Keratinocyte (primary cell): Measurements from ENCODE around the gene PYURF. TPM values are rescaled to one million over a fixed set of nuclear protein-coding genes. Genes with fewer than 3 reads are reported as not detected.

ENCODE experiments used
- DNase-seq: peaks from one replicate; pipeline ENCODE4 v3.0.0-alpha.2; 2011; ENCODE audit warnings: low read depth, missing footprints, low spot score
- FAIRE-seq: peaks from 2 replicates; lab custom pipeline; 2011; peaks lifted over from hg19 to GRCh38; lab: Jason Lieb, UNC
- H2AFZ ChIP-seq: 2 replicates; pipeline ENCODE4 v1.6.0; 2012; ENCODE audit warnings: low read length, control low read depth, inconsistent platforms; ENCODE audit not compliant: control insufficient read depth
- H3K27ac ChIP-seq: 2 replicates; pipeline ENCODE4 v1.5.1; 2011; ENCODE audit warnings: low read length; ENCODE audit not compliant: control insufficient read depth, insufficient read depth
- H3K27me3 ChIP-seq: 3 replicates; pipeline ENCODE4 v1.6.0; 2011; ENCODE audit warnings: low read length; ENCODE audit not compliant: control insufficient read depth, insufficient read depth; ENCODE audit errors: extremely low read depth
- H3K36me3 ChIP-seq, 2 experiments: 2 replicates in 1 of 2; 3 replicates in 1 of 2; pipeline ENCODE4 v1.5.1; 2011; ENCODE audit warnings: low read length in 2 of 2, mild to moderate bottlenecking in 1 of 2; ENCODE audit not compliant: control insufficient read depth in 2 of 2, insufficient read depth in 2 of 2; ENCODE audit errors: extremely low read depth in 1 of 2
- H3K4me1 ChIP-seq: 3 replicates; pipeline ENCODE4 v1.5.1; 2011; ENCODE audit warnings: low read length; ENCODE audit not compliant: control insufficient read depth, insufficient read depth; ENCODE audit errors: extremely low read depth
- H3K4me2 ChIP-seq: 3 replicates; pipeline ENCODE4 v1.6.0; 2011; ENCODE audit warnings: low read depth, low read length; ENCODE audit not compliant: control insufficient read depth, insufficient read depth; ENCODE audit errors: extremely low read depth
- H3K4me3 ChIP-seq, 3 experiments: fragments of 200-600 bp in 1 of 3; sonication (generic) in 1 of 3; 2 replicates in 2 of 3; 3 replicates in 1 of 3; pipeline ENCODE4 v1.5.1; 2011 to 2016; ENCODE audit warnings: low read length in 3 of 3, mild to moderate bottlenecking in 3 of 3, control low read depth in 2 of 3, inconsistent platforms in 1 of 3, low read depth in 1 of 3, mixed read lengths in 1 of 3, mixed run types in 1 of 3, moderate library complexity in 1 of 3; ENCODE audit not compliant: control insufficient read depth in 2 of 3, insufficient read depth in 2 of 3; ENCODE audit errors: extremely low read depth in 1 of 3
- H3K79me2 ChIP-seq: 2 replicates; pipeline ENCODE4 v1.6.0; 2012; ENCODE audit warnings: low read length; ENCODE audit not compliant: control insufficient read depth, insufficient read depth
- H3K9ac ChIP-seq: 3 replicates; pipeline ENCODE4 v1.6.0; 2011; ENCODE audit warnings: low read length; ENCODE audit not compliant: control insufficient read depth, insufficient read depth; ENCODE audit errors: extremely low read depth
- H3K9me1 ChIP-seq: 3 replicates; pipeline ENCODE4 v1.6.0; 2011; ENCODE audit warnings: low read length; ENCODE audit not compliant: control insufficient read depth, insufficient read depth; ENCODE audit errors: extremely low read depth
- H3K9me3 ChIP-seq: 2 replicates; pipeline ENCODE4 v1.5.1; 2012; ENCODE audit warnings: low read depth, low read length; ENCODE audit not compliant: control insufficient read depth
- H4K20me1 ChIP-seq: 3 replicates; pipeline ENCODE4 v1.6.0; 2011; ENCODE audit warnings: low read length; ENCODE audit not compliant: control insufficient read depth, insufficient read depth; ENCODE audit errors: extremely low read depth
- CTCF ChIP-seq, 3 experiments: IDR thresholded peaks in 1 of 3; conservative IDR thresholded peaks in 1 of 3; optimal IDR thresholded peaks in 1 of 3; 2 replicates in 2 of 3; 3 replicates in 1 of 3; pipeline versions ENCODE3 to v1.5.1; 2011; ENCODE audit warnings: low read length in 3 of 3, mild to moderate bottlenecking in 3 of 3, moderate library complexity in 2 of 3, control low read depth in 1 of 3, inconsistent platforms in 1 of 3; ENCODE audit not compliant: insufficient read depth in 2 of 3; ENCODE audit errors: extremely low read depth in 1 of 3
- EZH2 ChIP-seq: IDR thresholded peaks from one replicate; pipeline ENCODE4 v1.6.1; 2012; ENCODE audit warnings: inconsistent platforms, mild to moderate bottlenecking, low read length, moderate library complexity
- dilution Hi-C: fragments of 300-500 bp; cut with MboI; formaldehyde crosslinking; loops from one replicate; pipeline ENCODE4 v1.7.0; 2020; ENCODE audit warnings: low sequenced_read_pairs; ENCODE audit not compliant: extremely low pct_ligation_motif_present
- polyA plus RNA-seq, 5 experiments: library from polyadenylated mRNA; depleted of rRNA in 3 of 5; stranded (reverse) in 3 of 5; stranded (forward) in 1 of 5; unstranded in 1 of 5; fragments of >200 nt; gene quantifications; 1 replicate in 1 of 5; 2 replicates in 3 of 5; 3 replicates in 1 of 5; pipeline versions ENCODE4 v1.2.1 to v1.2.3, GENCODE V29; 2011 to 2012; ENCODE audit warnings: missing spikeins in 2 of 5, low read depth in 1 of 5, low replicate concordance in 1 of 5

The PYURF gene
- polyA plus RNA-seq, 1 donor (not counting 4 experiments of a cell fraction or from before 2014, with no cell fraction given) = 95.6 TPM

- peaks cover 40% of the 10 kb centered on the region for H3K4me1 ChIP-seq
- H3K79me2 ChIP-seq = peaks cover 39% of the 10 kb centered on the region
- H3K9ac ChIP-seq = peak overlapping the region; percentile 79
- no peaks in the 10 kb centered on the region for H3K27me3 ChIP-seq
- H3K4me2 ChIP-seq = peak overlapping the region; percentile 92
- no peaks in the 10 kb centered on the region for H3K36me3 ChIP-seq
- H4K20me1 ChIP-seq = no peaks in the 10 kb centered on the region
- DNase-seq (no peak), FAIRE-seq (peak; percentile 78)
- H3K27ac ChIP-seq = peak overlapping the region; percentile 99
- H3K9me1 ChIP-seq = no peaks in the 10 kb centered on the region
- H3K4me3 ChIP-seq = peak overlapping the region in 2 of 3 experiments; percentile 36 to 74
- H3K9me3 ChIP-seq = no peaks in the 10 kb centered on the region
- H2AFZ ChIP-seq = peak overlapping the region; percentile 27
- no peak for TF ChIP-seq CTCF (optimal IDR thresholded peaks at IDR 0.05 in 1 of 3, IDR thresholded peaks at IDR 0.05 in 1 of 3, conservative IDR thresholded peaks at IDR 0.05 in 1 of 3; ENCODE audit: extremely low read depth in 1 of 3, insufficient read depth in 2 of 3, low read length in 3 of 3)
- TF ChIP-seq EZH2 = no peak
- dilution Hi-C loops = no loop called here
Measured at GRCh38 chr4:88533088-88533790, 9.7 kb upstream of the PYURF start.

GRCh38 chr4:88531549-88531948 lies 8.0 kb upstream of the PYURF start:
- FAIRE-seq (peak; percentile 72), DNase-seq (no peak)
- Histone ChIP-seq H3K9me3 (no peaks in the 10 kb centered on the region), H3K9ac (peak overlapping the region; percentile 36), H4K20me1 (no peaks in the 10 kb centered on the region), H3K36me3 (no peaks in the 10 kb centered on the region), H3K79me2 (peaks cover 50% of the 10 kb centered on the region), H3K4me3 (peak overlapping the region; percentile 10 to 74 (median 42)), H2AFZ (peak overlapping the region; percentile 66), H3K9me1 (no peaks in the 10 kb centered on the region), H3K4me2 (peak overlapping the region; percentile 92), H3K27me3 (no peaks in the 10 kb centered on the region), H3K4me1 (peaks cover 41% of the 10 kb centered on the region), H3K27ac (peak overlapping the region; percentile 99)
- TF ChIP-seq CTCF (optimal IDR thresholded peaks at IDR 0.05 in 1 of 3, IDR thresholded peaks at IDR 0.05 in 1 of 3, conservative IDR thresholded peaks at IDR 0.05 in 1 of 3; ENCODE audit: extremely low read depth in 1 of 3, insufficient read depth in 2 of 3, low read length in 3 of 3) (no peak), EZH2 (no peak)
- dilution Hi-C loops = no loop called here
